ENCODE results near the gene ANGPTL2. TPM values are rescaled to one million over a fixed set of nuclear protein-coding genes. Genes with fewer than 3 reads are reported as not detected.
A peak's percentile ranks its signal among the peaks of the same experiment; 100 is the strongest.

The ANGPTL2 gene
- total RNA-seq, 1 donor from 2014 or later = 1.1 TPM

DNA sequence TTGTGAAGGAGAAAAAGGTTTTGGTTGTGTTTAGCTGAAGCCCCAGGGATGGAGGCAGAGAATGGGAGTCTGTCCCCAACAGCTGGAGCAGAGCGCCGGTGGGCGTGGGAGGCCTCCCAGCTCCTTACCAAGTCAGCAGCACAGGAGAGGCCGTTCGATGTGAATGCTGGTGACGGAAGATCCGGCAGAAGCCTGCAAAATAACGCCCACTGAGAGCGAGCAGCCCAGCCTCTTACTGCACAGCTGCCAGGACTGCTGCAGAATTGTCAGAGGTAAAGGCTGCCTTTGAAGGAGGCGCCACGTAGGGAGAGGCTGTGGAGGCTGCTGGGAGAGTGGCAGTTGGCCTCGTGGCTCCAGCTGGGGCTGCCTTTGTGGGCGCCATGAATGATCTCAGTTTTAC, 26.2 kb downstream of the ANGPTL2 start:
- H3K4me3 ChIP-seq (ENCODE audit: low read depth, low read length) = no peak overlapping the region
- TF ChIP-seq, protein P1, sequence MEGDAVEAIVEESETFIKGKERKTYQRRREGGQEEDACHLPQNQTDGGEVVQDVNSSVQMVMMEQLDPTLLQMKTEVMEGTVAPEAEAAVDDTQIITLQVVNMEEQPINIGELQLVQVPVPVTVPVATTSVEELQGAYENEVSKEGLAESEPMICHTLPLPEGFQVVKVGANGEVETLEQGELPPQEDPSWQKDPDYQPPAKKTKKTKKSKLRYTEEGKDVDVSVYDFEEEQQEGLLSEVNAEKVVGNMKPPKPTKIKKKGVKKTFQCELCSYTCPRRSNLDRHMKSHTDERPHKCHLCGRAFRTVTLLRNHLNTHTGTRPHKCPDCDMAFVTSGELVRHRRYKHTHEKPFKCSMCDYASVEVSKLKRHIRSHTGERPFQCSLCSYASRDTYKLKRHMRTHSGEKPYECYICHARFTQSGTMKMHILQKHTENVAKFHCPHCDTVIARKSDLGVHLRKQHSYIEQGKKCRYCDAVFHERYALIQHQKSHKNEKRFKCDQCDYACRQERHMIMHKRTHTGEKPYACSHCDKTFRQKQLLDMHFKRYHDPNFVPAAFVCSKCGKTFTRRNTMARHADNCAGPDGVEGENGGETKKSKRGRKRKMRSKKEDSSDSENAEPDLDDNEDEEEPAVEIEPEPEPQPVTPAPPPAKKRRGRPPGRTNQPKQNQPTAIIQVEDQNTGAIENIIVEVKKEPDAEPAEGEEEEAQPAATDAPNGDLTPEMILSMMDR (conservative IDR thresholded peaks at IDR 0.05; ENCODE audit: low read depth, low read length) = no peak
- DNase-seq (ENCODE audit: low read depth) = no peak

DNA sequence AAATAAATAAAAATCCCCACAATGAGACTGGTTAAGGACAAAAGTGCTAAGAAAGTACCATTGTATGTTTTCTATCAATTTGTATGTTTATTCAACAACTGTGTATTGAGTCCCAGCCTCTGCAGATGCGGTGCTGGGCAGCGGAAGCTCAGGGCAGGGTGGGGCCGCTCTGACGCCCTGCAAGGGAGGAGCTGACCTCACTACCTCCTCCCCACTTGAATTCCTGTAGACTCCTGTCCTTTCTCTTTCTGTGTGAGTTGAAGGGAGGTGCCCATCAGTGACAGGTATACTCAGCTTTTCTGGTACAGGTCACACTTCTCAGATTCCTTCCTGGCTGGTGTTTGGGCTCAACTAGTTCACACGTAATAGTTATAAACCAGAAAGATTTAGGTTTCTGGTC, 27.0 kb downstream of the ANGPTL2 start:
- H3K4me3 ChIP-seq (ENCODE audit: low read depth, low read length) = no peak overlapping the region
- no peak for DNase-seq (ENCODE audit: low read depth)
- TF ChIP-seq, protein P1 (conservative IDR thresholded peaks at IDR 0.05; ENCODE audit: low read depth, low read length) = no peak

DNA sequence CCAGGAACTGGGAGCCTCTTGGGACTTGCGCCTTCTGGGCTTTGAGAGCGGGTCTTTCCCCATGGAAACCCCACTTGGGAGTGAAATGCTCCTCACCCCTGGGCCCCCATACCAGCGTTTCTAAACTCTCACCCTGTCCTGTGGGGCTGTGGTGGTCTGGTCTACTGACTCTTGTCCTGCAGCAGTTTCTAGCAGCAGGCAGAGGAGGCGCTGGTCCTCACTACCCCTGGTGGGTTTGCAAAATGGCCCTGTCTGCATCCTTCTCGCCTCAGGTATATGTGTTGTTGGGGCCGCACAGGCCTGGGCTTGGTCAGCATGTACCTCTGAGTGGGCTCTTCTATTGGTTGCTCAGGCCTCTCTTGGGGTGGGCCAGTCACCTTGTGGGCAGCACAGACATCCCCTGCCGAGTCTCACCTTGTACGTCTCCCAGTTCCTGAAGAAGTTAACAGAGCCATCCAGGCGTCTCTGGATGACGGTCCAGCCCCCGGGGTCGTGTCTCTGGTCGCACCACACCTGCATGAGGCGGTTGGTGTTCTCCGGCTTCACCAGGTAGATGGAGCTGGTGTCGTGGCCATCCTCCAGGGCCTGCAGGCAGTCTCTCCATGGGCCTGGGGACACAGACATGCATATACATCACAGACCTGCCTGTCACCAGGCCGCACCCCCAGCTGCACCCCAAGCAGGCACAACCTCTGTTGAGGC, 29.0 kb downstream of the ANGPTL2 start:
- TF ChIP-seq, protein P1 (conservative IDR thresholded peaks at IDR 0.05; ENCODE audit: low read depth, low read length) = peak; percentile 8

DNA sequence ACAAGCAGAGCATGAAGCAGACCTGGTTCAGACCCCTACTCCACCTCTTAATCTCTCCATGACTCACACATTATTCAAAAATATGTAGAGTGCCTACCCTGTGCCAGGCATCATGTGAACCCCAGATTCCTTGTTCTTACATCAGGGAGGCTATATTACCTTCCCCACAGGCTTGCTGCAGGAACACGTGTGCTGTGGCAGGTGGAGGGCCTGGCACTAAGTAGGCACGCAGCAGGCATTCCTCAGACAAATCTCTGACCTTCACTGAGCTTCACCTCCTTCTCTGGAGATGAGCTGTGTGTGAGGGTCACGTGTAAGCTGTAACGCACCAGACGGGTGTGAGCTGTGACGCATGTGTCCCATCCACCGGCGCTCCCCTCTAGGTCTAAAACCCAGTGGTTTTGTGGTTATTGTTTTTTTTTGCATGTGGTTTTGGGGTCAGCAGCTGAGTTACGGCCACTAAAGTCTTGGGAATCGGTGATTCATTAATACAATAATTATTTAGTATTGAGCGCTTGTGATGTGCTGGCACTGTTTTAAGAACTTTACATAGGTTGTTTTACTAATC, 30.3 kb downstream of the ANGPTL2 start:
- DNase-seq (ENCODE audit: low read depth) = no peak
- TF ChIP-seq, protein P1 (conservative IDR thresholded peaks at IDR 0.05; ENCODE audit: low read depth, low read length) = no peak
- no peak overlapping the region for H3K4me3 ChIP-seq (ENCODE audit: low read depth, low read length)

More for the DNA sequence above, 29.0 kb downstream of the ANGPTL2 start:
- no peak overlapping the region for H3K4me3 ChIP-seq (ENCODE audit: low read depth, low read length)
- DNase-seq (ENCODE audit: low read depth) = no peak

DNA sequence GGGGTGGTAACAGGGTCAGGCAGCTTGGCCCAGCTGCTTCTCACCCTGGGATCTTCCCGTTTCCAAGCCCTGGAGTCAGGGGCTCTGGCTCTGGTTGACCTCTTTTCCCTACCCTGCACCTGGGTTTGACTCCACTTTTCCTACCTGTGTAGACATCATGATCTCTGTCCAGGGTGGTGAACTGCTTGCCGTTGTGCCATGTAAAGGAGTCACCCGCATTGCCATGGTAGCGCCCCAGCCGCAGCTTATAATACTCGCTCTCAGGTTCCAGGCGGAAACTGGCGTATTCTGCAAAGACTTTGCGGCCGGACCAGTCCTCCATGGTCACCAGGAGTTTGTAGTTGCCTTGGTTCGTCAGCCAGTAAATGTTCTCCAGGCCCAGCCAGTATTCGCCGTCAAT, 30.9 kb downstream of the ANGPTL2 start:
- TF ChIP-seq, protein P1 (conservative IDR thresholded peaks at IDR 0.05; ENCODE audit: low read depth, low read length) = no peak
- H3K4me3 ChIP-seq (ENCODE audit: low read depth, low read length) = no peak overlapping the region
- DNase-seq (ENCODE audit: low read depth) = no peak

DNA sequence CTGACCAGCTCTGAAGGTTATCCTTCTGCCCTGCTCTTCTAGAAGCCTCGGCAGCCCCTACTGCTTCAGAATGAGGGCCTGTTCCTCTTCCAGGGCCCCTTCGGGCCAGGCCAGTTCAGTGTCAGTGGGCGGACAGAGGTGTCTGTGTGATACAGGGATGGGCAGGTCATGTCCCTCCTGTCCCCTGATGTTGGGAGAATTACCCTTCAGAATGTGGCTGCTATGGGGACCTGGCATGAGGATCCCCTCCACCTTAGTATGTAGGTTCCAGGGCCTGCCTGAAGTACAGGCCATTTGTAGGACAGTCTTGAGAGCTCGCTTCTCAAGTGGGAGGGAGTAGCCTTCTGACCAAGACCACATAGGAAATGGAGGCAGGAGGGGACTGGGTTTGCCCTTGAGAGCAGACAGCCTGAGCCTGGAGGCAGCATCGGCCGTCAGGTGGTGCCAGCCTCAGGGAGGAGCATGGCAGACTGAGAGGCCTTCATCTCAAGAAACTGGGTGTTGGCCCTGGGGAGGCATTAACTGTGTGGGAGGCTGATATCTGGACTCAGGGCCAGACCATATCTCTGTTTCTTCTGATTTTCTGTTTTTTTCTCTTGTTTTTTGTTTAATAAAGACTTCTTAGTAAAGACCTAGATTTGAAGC, 32.0 kb downstream of the ANGPTL2 start:
- TF ChIP-seq, protein P1 (conservative IDR thresholded peaks at IDR 0.05; ENCODE audit: low read depth, low read length) = no peak
- H3K4me3 ChIP-seq (ENCODE audit: low read depth, low read length) = no peak overlapping the region
- no peak for DNase-seq (ENCODE audit: low read depth)

All from epithelial cell of proximal tubule (primary cell).